ENCODE measurements around the gene BTBD9.

DNA sequence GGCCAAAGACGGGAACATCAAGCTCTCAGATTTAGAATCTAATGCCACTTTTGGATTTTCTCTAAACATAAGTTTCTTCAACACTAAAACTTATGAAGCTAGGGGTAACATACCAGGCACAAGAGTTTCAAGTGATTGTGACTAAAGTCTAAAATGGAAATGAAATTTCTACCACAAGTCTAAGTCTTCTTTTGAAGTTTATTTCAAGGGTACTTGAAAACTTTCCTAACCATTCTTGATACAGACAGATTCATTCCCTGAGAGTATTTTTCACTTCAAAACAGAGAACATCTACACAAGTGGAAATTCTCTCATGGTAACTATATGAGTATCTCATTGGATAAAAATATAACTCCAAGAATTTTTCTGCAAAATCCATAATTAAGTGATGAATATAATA is 56.2 kb downstream of the BTBD9 start:
- TF ChIP-seq TCF4 (CRISPR knock-in tag; IDR thresholded peaks at IDR 0.05; ENCODE audit: borderline replicate concordance), result no peak
- no peak for TF ChIP-seq RARB (CRISPR knock-in tag; IDR thresholded peaks at IDR 0.05)
